HG03066 (cell line): Measurements from ENCODE around the gene ZNF146.
A peak's percentile ranks its signal among the peaks of the same experiment; 100 is the strongest.
"Not testable (repeated sequence)": the region's sequence is repeated elsewhere in the genome, so short reads cannot be mapped to it uniquely, and the experiment has no call there.

Source experiments
- ATAC-seq: cut with Tn5 transposase; IDR thresholded peaks from one replicate; pipeline ENCODE4 v1.9.1; 2021; ENCODE audit warnings: low read depth; ENCODE audit not compliant: unreplicated experiment

Gene ZNF146

DNA sequence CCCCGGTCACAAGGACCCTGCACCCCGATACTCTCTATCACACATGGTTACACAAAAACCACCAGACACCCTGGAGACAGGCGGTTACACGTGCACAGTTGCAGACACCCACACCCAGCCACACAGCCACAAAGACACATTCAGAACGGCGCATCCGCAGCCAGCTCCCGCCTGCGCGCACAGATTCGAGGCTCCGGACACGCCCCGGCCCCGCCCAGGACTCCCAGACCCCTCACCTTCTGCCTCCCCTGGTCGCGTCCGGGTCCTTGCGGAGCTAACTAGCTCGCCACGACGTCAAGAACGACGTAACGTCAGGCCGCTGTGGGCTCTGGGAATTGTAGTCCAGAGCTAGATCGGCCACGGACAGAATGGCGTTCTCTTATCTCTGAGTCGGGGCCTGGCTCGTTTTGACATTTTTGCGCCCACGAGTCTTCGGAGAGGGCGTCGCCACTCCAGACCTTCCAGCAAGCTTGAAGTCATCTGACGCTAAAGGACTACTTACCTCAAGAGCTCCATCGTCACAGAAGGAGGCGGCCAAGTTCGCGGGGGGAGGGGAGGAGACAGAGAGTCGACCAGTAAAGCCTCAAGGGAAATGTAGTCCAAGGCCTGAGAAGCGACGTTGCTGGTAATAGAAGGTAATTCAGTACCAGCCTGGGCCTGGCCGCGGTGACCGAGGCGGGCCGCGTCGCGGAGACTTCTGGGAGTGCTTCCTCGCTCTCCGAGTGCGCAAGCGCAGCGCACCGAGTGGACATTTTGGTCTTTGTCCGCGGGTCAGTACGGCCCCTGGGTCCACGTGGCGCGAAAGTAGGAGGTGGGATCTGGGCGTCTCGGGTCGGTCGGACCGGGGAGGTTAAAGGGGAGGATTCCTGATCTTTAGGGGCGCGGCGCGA lies at the start of gene ZNF146, which contains the start of gene ZNF565:
Gene ZNF146, plus strand, starts transcription at position 721 of the 890 bp plus-strand sequence. CDS start 21,335 bp downstream, outside the sequence.
Gene ZNF565, minus strand, starts transcription at position 280 of the 890 bp plus-strand sequence. CDS start 12,680 bp downstream, outside the sequence.
- peak; percentile 86 for ATAC-seq

DNA sequence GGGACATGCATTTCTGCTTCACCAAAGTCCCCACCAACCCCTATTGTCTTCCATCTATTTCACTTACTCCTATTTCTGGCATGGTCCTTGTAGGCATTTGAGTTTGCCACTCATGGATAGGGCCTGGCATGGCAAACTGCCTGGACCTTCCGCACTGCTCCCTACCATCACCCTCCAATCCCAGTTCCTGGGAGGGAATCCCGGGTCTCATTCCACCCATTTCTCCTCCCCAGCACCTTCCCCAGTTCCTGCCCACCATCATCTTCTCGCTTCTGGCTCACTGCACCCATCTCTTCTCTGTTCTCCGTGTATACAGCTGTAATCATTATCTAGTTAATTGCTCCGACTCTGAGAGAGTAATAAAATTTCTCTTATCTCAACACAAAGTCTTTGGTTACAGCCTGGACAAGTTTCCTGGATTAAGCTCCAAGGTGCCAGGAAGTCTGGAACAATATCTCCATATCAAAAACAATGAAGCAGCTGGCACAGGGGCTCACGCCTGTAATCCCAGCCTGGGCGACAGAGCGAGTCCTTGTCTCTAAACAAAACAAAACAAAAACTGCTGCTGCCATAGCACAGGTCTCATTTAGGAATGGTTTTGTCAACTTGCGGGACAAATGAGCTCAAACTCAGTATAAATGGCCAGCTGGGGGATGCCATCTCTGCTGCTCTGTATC lies 45.7 kb upstream of the ZNF146 start:
- ATAC-seq: no peak

DNA sequence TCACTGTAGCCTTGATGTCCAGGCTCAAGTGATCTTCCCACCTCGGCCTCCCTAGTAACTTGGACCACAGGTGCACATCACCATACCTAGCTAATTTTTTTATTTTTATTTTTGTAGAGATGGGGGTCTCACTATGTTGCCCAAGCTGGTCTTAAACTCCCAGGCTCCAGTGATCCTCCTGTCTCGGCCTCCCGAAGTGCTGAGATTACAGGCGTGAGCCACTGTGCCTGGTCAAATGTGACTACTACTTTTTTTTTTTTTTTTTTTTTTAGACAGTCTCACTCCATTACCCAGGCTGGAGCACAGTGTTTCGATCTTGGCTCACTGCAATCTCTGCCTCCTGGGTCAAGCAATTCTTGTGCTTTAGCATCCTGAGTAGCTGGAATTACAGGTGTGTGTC lies 42.1 kb upstream of the ZNF146 start:
- no peak for ATAC-seq

DNA sequence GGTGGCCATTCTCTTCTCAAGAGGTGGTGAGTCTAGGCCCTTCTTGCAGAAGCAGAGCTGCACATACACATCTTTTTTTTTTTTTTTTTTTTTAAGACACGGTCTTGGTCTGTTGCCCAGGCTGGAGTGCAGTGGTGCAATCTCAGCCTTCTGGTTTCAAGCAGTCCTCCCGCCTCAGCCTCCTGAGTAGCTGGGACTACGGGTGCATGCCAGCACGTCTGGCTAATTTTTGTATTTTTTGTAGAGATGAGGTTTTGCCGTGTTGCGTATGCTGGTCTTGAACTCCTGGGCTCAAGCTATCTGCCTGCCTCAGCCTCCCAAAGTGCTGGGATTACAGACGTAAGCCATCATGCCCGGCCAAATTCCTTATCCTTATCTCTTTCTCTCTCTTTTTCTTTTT lies 41.1 kb upstream of the ZNF146 start:
- not testable (repeated sequence) for ATAC-seq

GRCh38 chr19:36179077-36179476 lies 35.8 kb upstream of the ZNF146 start:
- not testable (repeated sequence) for ATAC-seq

- ATAC-seq: no peak
Observed at GRCh38 chr19:36182612-36183244, 32.2 kb upstream of the ZNF146 start.

DNA sequence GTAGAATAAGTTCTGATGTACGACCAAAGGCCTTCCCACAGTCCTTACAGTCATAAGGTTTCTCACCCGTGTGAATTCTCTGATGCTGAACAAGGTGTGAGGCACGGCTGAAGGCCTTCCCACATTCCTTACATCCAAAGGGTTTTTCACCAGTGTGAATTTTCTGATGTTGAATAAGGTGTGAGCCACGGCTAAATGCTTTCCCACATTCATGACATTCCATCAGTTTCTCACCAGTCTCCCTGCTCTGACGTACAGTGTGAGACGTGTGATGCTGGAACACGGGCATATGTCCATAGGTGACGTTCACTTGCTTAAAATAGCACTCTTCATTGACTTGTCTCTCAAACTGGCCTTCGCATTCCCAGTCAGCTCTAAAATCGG lies 31.7 kb upstream of the ZNF146 start:
- ATAC-seq: no peak

GRCh38 chr19:36186722-36187121 lies 28.2 kb upstream of the ZNF146 start:
- ATAC-seq: not testable (repeated sequence)

- ATAC-seq: no peak
Observed at GRCh38 chr19:36196249-36196648, 18.7 kb upstream of the ZNF146 start.

DNA sequence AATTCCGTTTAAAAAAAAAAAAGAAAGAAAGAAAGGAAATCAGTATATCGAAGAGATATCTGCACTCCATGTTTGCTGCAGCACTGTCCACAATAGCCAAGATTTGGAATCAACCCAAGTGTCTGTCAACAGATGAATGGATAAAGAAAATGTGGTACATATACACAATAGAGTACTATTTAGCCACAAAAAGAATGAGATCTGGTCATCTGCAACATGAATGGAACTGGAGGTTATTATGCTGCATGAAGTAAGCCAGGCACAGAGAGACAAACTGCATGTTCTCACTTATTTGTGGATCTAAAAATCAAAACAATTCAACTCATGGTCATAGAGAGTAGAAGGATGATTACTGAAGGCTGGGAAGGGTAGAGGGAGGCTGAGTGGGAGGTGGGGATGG lies 16.8 kb upstream of the ZNF146 start:
- ATAC-seq: no peak

DNA sequence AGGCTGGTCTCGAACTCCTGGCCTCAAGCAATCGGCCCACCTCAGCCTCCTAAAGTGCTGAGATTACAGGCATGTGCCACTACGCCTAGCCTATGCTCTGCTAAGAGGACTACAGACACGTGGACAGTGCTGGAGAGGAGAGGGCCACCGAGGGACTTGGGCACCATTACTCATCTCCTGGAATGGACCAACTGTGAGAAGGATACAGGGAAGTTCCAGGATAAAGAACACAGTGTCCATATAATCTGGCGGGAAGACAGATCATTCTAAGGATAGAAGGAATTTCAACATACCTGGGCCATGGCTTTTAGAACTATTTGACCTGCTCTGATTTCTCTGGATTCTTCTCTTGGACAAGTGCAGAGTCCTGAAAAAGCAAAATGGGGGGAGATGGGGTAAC lies 13.2 kb upstream of the ZNF146 start:
- no peak for ATAC-seq

DNA sequence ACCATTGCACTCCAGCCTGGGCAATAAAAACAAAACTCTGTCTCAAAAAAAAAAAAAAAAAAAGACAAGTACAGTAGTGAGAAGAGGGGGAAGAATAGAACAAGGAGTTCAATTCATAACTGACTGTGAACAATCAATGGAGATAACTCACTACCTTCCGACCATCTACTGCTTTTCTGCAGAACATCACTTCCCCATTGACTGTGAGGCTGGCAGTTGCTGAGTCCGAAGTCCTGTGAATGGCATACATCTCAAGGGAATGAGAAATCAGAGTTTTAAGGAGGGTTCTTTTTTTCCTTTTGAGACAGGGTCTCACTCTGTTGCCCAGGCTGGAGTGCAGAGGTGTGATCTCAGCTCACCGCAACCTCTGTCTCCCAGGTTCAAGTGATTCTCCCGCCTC lies 11.6 kb upstream of the ZNF146 start:
- no peak for ATAC-seq

DNA sequence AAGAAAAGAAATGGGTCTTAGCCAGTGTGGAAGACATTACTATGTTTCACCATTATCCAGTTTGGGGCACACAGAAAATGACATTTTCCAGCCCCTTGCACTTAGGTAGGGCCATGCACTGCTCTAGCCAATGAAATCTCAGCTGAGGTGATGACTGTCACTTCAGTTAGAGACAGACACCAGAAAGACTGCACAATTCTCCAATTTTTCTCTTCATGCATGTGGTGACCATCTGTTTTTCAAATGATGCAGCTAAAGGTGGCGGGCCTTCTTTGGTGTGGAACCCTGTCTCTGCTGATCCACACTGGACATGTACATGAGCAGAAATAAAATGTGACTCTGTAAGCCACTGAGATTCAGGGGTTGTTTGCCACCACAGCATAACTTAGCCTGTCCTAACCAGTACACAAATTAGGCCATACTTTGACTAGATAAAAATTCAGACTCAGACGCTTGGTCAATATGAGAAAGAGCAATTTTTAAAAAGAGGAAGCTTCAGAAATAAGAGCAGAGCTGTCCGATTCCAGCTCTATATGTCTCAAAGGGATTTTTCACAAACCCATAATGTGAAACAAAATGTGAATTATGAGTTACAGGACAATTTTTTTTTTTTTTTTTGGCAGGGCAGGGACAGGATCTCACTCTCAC lies 7.2 kb upstream of the ZNF146 start:
- no peak for ATAC-seq

DNA sequence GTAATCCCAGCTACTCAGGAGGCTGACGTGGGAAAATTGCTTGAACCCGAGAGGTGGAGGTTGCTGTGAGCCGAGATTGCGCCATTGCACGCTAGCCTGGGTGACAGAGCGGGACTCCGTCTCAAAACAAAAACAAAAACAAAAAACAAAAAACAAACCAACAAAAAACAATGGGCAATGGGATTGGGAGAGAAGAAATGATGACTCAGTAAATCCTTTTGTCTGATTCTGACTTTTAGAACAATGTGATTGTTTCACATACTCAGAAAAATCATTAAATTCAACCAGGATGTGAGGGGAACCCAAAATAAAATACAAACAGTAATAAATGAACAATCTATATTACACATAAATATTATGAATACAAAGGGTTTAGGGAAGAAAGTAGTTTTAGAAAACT lies 5.5 kb upstream of the ZNF146 start:
- ATAC-seq: no peak

DNA sequence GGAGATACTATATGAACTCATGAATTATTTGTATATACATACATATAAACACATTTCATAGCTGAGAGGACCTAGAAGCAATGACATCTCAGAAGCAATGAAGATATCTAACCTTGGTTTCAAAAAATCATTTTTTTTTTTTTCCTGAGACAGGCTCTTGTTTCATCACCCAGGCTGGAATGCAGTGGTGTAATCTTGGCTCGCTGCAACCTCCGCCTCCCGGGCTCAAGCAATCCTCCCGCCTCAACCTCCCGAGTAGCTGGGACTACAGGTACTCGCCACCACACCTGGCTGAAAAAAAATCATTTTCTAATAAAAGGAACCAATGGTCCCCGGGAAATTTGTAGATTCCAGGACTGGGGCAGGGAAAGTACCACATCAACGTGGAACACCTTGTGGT lies 4.4 kb upstream of the ZNF146 start:
- no peak for ATAC-seq

DNA sequence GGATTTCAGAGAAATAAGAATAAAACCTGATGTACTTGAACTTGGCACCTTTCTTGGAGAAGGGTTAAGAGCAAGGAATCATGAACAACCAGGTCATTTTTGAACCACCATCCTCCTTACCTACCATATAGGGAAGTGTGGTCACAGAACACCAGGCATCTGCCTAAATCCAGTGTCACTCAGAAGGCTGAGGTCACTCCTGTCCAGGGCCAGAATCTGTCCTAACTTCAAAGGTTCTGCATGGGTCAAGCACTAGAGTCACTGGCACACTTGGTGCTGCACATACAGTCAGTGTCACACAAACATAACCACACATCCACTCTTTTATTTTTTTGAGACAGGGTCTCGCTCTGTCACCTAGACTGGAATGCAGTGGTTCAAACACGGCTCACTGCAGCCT lies 2.0 kb upstream of the ZNF146 start:
- ATAC-seq: no peak

DNA sequence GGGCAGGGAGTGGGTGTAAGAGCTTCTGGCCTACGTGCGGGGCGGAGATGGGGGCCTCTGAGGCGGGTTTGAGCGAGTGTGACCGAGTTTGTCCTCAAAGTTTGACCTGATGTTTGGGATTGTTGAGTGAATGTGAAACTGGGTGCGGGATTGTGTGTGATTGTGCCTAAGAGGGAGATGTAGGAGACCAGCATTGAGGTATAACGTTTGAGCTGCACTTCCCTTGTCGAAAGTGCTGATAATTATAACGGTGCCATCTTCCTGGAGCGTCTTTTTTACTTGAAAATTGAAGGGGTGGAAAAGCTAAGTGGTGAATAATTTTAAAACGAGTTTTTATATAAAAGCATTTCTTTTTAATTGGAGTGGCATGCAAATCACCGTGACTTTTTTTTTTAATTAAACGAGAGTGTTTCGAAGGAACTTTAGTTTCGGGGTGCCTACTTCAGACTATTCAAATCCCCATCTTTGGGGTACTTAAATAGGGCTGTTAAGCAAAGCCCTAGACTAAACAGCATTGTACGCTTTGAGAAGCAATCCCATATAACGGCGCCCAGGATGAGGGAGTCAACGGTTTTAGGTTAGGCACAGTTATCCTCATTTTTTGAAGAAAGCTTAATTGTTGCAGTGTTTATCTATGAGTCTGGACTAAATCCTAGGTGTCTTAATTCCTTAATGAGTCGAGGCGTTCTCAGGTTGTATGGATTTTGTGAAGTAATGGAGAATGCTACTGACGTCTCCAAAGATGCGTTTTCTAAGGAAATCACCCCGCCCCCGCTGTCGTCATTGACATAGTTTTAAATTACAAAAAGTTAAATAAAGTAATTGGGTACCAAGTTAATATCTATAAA lies 594 bp downstream of the ZNF146 start:
- ATAC-seq: peak; percentile 13

DNA sequence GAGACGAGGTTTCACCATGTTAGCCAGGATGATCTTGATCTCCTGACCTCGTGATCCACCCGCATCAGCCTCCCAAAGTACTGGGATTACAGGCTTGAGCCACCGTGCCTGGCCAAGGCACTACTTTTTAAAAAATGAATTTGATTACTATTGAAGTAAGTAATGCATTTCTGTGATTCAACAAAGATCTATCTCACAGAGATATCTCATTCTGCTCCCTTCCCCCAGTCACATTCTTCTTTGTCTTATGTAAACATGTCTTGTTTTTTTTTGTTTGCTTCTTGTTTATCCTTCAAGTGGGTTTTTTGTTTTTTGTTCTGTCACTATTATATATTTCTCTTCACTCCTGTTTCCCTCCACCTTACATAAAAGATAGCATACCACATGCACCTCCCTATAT lies 6.6 kb downstream of the ZNF146 start:
- no peak for ATAC-seq

GRCh38 chr19:36222503-36222902 lies 7.6 kb downstream of the ZNF146 start:
- ATAC-seq: no peak
